NCI-H1436 (cell line): ENCODE results near the gene PCSK7.
"Not testable (repeated sequence)": the region's sequence is repeated elsewhere in the genome, so short reads cannot be mapped to it uniquely, and the experiment has no call there.

Experiments
- DNase-seq: peaks from one replicate; lab custom pipeline; 2025; lab: John Stamatoyannopoulos, UW

Gene PCSK7

GRCh38 chr11:117198613-117199012 lies 33.3 kb downstream of the PCSK7 start:
- DNase-seq: no peak

DNA sequence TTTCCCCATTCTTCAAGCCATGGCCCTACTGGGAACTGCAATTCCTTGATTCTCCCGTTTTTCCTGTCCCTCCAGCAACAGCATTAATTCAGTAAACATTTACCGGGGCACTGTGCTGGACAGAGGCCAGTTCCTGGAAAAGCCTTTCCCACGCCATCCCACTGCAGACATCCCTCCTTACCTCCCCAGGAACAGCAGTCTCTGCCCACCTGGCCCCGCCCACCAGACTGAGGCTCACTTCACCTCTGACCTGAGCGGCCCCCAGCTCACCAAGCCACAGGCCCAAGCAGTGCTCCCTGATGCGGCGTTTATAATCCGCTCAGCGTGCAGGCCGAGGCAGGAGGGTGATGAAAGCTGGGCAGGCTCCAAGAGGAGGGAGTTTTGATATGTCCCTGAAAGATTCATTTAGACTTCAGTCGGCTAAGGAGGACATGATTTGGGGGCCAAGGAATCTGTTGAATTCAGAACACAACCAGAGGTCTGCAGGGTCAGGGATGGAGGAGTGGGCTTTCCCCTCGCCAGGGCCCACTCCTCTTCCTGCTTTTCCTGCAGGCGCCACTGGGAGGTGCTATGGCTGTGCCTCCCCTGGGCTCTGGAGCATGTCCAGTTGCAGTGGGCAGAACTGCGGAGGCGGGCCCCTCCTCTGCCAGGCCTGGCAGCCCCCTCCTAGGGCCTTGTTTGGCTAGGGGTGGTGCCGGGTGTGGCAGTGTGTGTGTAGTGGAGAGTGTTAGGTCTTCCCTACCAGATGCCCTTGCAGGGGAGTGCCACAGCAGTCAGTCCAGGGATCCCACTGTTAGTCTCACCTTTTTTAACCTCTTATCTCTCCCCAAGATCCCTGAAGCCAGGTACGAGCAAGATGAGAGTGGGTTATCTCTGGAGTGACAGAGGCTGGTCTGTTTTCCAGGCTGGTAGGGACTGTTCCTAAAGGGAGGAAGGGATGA lies 34.1 kb downstream of the PCSK7 start:
- DNase-seq: no peak

- DNase-seq: no peak
Measured at GRCh38 chr11:117197006-117197405, 34.9 kb downstream of the PCSK7 start.

DNA sequence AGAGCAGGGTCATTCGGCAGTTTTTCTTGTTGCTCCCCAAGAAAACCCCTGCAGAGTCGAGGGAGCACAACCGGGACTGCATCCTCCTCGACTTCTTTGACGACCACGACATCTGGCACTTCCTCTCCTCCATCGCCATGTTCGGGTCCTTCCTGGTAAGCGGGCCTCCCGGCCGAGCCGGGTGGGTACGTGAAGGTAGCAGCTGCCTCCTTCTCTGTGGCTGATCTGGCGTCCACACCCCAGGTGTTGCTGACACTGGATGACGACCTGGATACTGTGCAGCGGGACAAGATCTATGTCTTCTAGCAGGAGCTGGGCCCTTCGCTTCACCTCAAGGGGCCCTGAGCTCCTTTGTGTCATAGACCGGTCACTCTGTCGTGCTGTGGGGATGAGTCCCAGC lies 36.1 kb downstream of the PCSK7 start:
- no peak for DNase-seq

DNA sequence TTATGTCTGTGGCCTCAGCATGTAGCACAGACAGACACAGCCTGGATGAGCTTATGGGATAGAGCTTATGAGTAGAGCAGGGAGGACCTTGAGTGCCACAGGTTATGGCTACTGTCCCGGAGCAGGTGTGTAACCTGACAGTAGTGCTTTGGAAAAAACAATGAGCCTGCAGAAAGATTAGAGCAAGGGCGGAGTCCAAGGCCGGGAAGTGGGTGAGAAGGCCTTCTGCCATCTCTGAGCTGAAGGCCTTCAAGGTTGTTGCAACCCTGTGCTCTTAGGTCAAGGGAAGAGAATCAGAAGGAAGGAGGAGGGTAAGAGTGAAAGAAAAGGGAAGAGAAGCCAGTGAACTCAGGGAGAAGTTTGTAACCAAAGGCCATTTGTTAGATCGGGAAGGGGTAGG lies 36.6 kb downstream of the PCSK7 start:
- DNase-seq: no peak

DNA sequence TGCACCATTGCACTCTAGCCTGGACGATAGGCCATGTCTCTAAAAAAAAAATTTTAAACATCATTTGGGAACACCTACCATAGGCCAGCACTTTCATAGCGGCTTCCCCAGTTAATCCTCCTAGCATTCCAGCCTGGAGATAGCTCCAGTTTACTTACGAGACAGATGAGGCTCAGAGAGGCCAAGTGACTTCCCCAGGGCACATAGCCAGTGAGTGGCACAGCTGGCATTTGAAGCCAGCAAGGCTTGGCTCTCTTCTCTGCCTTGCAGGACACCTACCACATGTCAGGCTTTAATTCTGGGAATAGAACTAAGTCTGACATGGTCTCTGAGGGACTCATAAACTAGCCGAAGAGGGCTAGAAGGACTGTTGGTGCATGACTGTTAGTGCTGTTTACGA lies 37.6 kb downstream of the PCSK7 start:
- no peak for DNase-seq

GRCh38 chr11:117193130-117194020 lies 38.5 kb downstream of the PCSK7 start:
- DNase-seq: no peak

DNA sequence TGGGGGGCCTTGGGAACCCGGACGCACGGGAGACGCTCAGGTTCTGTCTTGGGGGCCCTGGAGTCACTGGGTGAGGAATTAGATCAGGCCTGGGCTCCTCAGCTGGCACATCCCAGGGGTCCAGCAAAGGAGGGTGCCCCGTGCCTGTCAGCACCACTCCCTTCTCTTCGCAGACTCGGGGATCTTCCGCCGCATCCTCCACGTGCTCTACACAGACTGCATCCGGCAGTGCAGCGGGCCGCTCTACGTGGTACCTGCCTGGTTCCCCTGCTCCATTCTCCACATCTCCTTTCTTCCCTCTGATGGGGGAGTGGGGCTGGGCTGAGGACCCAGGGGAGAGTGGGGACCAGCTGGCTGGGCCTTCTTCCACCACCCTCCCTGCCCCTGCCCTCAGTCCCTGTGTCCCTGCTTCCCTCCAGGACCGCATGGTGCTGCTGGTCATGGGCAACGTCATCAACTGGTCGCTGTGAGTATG lies 39.4 kb downstream of the PCSK7 start:
- DNase-seq: no peak

DNA sequence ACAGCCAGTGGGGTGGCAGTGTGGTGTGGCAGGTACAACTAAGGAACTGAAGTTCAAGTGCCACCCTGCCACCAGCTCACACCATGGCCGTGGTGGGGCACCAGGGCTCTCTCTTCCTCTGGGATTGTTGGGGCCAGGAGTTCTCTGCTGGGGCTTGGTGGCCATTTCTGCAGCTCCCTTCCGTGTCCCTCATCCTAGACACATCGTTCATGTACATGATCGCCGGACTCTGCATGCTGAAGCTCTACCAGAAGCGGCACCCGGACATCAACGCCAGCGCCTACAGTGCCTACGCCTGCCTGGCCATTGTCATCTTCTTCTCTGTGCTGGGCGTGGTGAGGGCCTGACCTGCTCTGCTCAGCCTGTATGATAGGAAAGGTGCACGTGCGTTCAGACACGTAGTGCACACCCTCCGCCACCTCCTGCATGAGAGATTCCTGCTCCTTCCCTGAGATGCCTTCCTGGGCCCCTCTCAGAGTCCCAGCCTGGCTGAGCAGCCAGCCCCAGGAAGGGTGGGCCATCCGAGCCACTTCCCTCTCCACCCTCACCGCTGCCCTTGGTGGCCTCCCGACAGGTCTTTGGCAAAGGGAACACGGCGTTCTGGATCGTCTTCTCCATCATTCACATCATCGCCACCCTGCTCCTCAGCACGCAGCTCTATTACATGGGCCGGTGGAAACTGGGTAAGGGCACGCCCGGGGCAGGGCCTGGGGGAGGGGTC lies 40.0 kb downstream of the PCSK7 start:
- no peak for DNase-seq

GRCh38 chr11:117189941-117190544 lies 41.8 kb downstream of the PCSK7 start:
- DNase-seq: no peak

DNA sequence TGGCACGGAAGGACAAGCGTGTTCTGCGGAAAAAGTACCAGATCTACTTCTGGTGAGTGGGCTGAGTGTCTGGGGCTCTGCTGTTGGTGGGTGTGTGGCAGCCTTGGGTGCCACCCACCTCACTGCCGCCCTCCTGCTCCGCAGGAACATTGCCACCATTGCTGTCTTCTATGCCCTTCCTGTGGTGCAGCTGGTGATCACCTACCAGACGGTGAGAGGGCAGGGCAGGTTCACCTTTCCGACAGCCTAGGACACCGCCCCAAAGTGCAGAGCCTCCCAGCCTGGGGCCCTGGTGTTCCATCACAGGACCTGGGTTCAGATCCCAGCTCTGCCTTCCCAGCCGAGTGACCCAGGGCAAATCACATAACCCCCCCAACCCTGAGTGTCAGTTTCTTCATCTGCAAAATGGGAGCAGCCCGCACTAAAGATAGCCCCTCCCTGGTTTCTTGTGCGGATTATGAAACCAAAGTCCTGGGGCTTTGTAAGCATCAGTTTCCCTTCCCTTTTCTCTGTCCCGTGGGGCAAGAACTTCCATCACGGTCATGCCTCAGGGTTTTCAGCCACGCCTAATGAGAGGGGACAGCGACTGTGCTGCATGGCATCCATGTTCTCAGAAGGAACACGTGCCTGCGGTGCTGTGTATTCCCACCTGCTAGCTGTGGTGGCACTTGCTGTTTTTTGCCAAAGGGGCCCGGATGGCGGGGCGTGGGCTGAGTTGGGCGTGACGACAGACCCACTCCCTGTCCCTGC lies 42.5 kb downstream of the PCSK7 start:
- no peak for DNase-seq

DNA sequence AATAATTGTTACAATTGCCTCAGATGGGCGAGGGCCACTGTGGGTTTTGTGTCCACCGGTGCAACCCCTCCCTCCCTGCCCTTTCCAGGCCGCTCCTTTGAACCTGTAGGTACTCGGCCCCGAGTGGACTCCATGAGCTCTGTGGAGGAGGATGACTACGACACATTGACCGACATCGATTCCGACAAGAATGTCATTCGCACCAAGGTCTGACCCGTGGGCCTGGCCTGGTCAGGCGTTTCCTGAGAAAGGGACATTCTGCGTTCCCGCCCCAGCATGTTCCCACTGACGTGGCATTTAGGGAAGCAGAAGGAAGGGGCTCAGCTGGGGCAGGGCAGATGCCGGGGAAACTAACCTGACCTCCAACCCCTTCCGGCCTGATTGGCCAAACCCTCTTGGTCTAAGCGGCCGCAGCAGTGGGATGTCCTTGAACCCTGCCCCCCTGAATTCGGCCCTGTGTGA lies 43.2 kb downstream of the PCSK7 start:
- no peak for DNase-seq

DNA sequence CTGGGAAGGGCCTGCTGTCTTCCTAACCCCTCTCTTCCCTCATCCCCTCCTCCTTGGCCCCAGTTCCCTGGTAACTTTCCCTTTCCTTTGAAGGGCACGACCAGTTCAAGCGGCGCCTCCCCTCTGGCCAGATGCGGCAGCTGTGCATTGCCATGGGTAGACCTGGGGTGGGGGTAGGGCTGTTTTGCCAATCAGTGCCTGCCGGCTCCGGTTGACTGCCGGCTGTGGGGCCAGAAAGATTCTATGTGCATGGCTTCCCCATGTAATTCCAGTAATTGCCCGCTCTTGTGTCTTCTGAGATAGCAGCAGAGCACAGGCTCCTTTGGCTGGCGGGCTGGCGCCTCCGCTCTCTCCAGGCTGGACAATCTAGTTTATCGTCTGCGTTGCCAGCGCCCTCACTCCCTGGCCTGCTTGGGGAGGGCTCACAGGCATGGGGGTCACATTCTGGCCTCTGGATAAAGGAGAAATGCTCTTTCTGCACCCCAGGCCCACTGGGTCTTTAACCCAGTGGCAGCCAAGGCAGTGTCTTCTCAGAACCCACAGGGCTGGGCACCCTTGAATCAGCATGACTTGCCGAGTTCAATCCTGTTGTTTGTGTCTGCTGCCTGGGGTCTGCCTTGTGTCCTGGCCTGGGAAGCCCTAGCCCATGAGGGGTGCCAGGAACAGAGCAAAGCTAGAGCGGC lies 43.9 kb downstream of the PCSK7 start:
- DNase-seq: no peak

DNA sequence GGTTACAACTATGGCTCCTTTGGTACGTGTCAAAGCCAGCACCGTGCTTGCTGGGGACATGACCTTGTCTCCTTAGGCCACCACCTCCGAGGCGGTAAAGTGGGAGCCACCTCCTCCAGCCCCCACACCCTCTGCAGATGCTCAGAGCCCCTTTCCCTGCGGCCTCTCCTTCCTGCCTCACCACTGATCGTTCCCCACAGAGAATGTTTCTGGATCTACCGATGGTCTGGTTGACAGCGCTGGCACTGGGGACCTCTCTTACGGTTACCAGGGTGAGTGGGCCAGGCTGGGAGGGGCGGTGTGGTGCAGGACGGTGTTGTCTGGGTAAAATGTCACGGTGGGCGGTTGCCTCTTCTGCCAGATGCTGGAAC lies 44.5 kb downstream of the PCSK7 start:
- DNase-seq: no peak

DNA sequence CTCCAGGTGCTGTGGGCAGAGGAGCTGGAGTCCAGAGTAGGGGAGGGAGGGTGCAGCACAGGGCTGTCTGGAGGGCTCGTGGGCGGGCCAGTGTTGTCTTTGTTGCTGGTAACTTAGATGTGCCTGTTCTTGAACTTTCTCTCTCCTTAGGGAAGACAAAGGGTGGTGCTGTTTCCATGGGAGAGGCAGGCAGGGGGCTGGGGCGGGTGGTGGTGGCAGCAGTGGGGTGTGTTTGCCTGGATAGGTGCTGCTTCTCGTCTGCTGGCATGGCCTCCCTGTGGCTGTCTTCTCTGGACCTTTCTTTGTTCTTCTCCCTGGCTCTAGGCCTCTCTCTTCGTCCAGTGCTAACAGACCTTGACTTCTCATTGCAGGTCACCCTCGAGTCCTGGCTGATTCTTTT lies 44.9 kb downstream of the PCSK7 start:
- DNase-seq: no peak

DNA sequence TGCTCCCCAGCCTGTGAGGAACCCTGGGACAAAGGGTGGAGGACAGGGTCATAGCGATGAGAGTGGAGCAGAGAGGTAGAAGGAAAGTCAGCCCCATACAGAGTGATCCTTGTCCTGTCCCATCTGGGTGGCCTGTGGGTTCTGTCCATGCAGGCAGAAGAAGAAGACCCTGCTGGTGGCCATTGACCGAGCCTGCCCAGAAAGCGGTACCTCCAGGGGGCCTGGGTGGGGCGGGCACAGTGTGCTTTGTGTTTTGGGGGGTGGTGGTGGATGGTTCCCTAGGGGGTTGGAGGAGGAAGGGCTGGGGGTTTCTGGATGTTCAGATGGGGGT lies 45.5 kb downstream of the PCSK7 start:
- DNase-seq: no peak

- no peak for DNase-seq
Measured at GRCh38 chr11:117185736-117186430, 46.0 kb downstream of the PCSK7 start.

DNA sequence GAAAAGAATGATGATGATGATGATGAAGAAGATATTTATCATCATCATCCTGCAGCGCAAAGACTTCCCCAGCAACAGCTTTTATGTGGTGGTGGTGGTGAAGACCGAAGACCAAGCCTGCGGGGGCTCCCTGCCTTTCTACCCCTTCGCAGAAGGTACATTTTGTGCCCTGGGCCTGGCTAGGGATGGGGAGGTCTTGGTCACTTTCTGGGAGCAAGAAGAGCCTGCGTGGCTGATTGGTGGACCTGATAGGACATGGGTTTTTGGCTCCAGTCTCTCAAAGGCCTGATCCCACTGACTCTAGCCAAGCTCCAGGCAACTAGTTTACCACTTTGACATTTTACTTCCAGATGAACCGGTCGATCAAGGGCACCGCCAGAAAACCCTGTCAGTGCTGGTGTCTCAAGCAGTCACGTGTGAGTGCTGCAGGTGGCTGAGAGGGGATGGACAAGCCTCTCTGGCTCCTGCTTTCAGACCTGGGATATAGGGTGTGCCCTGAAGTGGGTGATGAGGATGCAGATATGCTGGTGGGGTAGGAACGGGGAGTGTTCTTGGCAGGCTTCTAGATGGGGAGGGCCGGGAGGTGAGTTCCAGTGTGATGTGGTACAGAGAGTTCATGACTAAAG lies 48.0 kb downstream of the PCSK7 start:
- no peak for DNase-seq

GRCh38 chr11:117183178-117183577 lies 48.7 kb downstream of the PCSK7 start:
- DNase-seq: not testable (repeated sequence)
